ELF-1 (cell line): ENCODE results near the gene STXBP6.
"Not testable (repeated sequence)": the region's sequence is repeated elsewhere in the genome, so short reads cannot be mapped to it uniquely, and the experiment has no call there.

Experiments used
- DNase-seq: peaks from one replicate; pipeline ENCODE4 v3.0.0-alpha.2; 2016; ENCODE audit warnings: low read depth, low spot score

Gene STXBP6

DNA sequence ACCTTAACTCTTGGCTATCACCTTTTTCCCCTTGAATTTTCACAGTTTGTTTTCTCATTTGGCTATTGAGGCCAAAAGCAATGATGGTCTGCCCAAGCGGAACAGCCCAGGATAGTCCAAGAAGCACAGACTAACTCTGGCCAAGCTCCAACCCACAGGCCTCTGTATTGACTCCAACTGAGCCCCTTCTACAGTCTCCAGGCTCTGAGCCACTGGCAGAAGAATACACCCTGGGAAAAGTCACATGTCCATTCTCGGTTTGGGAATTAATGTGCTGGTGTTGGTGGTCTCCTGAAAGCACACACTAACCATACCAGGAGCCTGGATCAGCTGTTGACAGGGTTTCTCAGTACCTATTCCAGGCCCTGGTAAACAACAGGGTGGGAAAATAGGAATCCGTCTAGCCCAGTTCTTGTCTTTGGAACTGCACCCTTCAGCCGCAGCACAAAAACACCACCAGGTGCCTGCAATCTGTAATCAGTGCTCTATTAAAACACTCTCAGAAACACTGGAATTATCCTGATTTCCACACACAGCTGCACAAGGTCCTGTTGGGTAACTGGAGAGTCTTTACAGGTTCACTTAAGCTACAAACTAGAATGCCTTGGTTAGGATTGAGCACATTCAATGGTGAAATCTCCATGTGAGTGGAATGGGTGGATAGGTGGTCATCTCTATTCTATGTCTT lies 63.6 kb downstream of the STXBP6 start:
- no peak for DNase-seq

DNA sequence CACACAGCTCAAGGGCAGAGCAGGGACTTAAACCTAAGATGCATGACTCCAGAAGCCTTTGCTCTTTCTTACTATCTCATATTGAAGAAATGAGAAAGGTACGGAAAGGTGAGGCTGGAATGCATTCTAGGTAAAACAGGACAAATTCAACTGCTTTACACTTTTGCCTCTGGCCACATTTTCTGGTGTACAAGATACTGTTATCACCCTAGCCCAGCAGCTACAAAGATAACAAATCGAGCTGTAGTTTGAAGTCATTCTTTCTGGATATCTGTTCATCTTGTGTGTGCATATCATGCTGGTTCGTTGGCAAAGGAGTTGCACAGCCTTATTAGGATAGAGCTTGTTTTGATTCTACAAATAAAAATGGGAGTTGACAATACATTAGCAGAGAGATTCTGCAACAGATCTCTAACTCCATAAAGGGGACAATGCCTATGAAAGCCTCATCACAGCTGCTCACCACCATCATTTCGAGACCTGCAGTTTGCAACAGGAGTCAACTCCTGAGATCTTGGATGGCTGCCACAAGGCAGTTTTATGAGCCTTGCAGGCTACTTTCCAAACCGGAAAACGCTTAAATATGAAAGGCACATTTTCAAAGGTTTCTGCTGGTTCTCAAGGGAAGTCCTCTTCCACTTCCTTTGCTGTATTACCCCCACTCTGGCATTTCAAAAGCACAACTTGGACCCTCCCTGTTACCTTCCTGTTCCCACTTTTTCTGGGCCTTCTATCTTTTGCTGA lies 64.9 kb downstream of the STXBP6 start:
- DNase-seq: no peak

DNA sequence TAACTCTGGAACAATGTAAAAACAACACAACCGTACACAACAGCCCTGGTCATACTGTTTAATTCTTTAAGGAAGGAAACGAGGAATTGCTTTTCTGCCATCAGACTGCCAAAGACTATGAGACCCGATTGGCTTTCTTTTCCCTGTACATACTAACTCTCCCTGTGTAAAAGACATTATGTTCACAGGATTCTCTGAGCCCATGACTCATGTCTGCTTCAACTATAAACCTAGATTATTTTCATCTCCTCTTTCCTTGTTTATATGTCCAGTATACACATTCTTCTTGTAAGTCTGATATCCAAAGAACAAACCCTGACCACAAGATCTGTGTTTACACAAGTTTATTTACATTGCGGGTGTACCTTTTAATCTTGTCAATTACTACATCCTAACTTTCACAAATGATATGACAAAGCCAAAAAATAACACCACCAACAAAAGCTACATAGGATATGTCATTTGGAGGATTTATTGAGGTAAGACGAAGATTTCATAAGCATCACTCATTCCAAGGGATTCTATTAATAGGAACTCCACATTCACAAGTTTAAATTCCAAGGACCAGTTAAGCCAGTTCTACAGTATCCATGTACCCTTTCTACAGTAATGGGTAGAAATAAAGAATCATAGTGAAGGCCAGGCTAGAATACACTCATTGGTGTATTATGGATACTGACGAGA lies 67.3 kb downstream of the STXBP6 start:
- no peak for DNase-seq

DNA sequence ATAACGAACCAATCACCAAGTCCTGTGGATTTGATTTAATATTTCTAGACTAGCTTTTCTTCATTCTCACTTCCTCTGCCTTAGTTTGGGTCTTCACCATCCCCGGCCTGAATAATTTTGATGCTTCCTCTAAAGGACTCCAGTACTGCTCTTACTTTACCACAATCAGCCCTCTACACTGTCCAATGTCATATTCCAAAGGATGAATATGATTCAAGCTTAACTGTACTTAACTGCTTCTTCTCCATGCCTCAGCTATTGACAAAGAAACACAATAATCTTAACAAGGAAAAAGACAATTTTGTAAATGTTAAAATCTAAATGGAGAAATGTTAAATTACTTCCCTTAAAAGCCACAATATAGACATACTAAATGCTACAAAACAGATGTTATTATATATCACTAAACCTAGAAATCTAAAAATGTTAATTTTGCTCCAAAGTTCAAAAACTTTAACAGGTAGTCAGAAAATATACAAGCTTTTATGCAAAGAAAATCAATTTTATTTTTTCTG lies 70.2 kb downstream of the STXBP6 start:
- DNase-seq: no peak

DNA sequence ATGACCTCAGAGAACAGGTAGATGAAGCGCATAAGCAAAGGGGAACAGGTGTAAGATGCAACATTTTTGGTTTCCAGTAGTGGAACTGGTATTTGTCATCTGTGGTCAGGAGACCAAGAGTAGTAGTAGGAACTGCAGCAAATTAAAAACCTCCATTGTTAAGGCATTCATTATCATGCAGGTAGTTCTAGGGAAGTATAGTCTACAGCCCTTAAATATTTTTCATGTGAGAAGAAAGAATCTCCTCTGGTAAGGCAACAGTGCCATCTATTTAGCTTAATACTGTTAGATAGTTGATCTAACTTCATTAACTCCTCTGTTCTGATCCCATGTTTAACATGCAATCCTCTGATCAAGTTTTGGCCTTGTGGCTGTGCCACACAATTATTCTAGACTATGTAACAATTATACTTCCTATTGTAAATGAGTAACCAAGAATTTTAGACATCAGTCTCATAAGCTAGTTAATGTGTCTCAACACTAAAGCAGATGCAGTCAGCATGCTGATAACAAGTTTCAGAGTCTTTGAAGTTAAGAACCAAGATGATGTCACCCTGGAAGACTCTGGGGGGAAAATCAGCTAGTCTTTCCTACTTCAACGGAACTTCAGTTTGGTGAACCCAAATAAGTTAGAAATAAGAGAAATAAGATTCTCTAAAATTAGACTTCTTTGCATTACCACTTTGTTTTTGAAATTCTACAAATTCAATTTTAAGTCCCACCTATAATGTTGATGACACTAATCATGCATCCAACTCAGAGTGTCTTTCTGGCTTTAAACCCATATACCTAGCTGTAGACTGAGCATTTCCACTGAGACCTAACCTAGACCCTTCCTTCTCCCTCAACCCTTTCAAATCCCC lies 70.9 kb downstream of the STXBP6 start:
- DNase-seq: no peak

DNA sequence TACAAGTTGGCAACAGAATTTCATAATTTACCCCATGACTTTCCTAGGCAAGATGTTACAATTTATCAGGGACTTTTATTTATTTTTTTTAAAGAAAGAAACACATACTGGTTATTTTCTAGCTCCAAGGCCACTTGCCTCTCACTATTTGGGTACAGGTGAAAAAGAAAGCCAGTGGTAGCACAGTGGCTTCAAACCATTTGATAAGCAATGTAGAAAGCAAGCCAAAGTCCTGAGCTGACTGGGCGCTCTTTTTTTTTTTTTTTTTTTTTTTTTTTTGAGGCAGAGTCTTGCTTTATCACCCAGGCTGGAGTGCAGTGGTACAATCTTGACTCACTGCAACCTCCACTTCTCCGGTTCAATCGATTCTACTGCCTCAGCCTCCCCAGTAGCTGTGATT lies 73.3 kb downstream of the STXBP6 start:
- DNase-seq: no peak

DNA sequence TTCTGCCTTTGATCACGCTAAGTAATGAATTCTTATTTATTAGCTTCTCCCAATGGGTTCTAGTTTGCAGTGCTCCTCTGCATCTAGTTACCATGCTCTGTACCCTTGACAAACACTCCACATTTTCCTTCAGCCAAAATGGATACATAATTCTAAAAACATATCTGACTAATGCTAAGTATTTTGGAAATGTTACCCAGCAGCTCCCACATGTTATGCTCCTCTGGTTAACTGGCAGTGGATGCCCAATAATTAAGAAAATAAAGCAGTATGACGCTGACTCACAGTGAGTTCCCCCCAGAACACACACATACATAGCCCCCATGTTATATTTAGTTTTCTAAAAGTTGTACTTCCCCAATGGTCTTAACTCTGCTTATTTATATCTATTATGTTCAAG lies 74.6 kb downstream of the STXBP6 start:
- DNase-seq: no peak

DNA sequence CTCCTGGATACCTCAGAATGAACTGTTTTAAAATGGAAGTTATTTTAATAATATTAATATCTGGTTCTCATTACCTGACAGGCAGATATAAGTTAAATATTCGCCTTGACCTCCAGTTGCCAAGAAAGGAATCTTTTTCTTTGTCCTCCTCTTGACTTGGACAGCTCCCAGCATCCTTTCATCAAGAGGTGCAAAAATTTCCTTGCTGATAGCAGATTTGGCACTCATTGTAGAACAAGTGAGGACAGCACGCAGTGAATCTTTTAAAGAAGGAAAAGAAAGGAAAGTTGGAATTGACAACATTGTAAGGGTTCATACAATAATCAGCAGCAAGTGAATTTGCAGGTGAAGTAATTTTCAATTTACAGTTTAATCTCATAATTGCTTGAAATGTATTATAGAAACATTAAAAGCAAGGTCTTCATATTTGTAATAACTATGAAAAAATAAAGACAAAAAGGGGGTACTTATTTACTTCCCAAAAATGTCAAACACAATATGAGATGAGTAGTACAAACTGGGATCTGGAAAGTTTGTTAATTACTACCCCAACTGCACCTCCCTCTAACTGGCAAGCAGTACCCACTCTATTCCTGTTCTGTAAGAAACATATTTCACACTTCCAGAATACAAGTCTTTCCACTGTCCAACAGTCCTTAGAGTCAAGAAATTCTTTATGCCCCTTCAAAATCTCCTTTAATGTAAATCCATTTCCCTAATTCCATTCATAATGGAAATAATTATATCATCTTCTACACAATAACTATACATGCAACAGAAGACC lies 75.2 kb downstream of the STXBP6 start:
- DNase-seq: no peak

DNA sequence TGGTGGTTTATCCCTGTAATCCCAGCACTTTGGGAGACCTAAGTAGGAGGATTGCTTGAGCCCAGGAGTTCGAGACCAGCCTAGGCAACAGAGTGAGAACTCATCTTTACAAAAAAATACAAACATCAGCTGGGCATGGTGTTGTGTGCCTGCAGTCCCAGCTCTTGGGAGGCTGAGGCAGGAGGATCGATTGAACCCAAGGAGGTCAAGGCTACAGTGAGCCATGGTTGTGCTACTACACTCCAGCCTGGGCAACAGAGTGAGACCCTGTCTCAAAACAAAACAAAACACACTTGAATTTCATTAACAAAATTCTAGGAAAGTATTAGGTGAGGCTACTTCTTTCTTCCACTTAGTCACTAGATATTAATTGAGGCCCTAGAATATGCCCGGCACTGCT lies 77.1 kb downstream of the STXBP6 start:
- DNase-seq: no peak

DNA sequence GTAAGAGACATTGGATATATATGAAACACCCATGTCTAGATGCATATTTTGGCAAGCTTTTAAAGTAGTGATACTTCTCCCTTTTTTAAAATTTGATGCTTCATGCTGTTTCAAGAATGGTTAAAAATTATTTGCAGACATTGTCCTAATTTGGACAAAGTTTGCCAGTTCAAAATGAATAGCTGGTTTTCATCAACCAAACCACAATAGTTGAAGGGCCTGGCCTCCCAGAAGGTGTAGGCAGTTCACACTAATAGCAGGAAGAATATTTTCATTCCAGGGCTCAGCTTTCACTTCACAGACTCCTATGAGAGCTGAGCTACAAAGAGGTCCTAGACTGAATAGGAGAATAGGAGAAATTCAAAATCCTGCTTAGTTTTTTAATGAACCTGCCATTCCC lies 78.7 kb downstream of the STXBP6 start:
- DNase-seq: no peak

DNA sequence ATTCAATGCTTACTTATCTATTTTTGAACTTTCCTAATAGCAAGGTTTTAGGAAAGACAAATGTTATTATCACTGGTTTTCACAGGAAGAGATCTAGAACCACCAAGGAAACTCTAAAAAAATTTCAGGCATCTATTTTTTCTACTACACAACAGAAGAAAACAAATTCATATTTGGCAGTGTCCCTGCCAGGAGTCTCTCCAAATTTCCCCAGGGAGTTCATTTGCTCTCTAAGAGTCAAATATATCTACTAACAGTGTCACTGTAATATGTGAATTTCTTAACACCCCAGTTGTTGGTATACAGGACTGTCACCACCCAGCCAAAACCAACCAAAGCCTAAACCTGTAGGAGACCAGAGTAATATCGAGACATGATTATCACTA lies 83.4 kb downstream of the STXBP6 start:
- no peak for DNase-seq

DNA sequence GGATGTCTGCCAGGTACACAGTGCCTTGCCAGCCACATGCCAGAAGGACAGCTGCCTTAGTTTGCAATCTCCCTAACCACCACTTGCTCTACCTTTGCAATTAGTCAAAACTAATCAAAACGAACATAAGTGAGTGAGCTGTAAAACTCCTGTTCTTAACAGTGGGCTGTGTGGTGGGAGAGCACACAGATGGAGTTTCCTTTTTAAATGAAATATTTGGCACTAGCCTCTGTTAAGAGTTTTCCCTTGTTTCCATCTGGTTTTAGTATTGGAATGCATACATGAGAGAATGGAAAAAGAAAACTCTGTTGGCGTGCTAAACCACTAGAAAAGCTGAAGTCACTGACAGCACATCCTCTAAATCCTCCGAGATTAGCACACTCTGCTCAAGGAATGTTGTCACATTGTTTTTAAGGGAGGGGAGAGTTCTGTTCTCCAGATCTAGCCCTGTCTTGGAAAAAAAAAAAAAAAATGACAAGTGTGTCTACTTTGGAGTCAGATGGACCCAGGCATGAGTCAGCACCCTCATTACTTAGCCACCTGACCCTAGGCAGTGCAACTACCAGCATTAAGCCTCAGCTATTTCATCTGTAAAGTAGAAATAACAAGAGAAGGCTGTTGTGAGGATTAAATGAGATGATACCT lies 83.9 kb downstream of the STXBP6 start:
- peak; percentile 52 for DNase-seq

DNA sequence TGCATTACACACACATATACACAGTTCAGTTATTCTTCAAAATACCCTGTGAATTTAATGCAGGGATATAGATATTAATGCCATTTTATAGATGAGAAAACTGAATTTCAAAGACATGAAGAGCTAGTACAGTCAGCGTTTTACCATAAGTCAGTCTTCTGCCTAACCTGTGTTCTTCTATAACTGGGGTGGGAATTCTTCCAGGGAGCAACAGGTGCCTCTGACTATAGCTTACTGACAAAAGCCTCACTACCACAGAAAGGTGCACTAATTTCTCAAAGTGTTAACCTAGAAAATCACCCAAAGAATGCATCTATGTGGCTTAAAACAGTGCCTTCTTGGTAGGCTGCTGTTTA lies 84.4 kb downstream of the STXBP6 start:
- no peak for DNase-seq

DNA sequence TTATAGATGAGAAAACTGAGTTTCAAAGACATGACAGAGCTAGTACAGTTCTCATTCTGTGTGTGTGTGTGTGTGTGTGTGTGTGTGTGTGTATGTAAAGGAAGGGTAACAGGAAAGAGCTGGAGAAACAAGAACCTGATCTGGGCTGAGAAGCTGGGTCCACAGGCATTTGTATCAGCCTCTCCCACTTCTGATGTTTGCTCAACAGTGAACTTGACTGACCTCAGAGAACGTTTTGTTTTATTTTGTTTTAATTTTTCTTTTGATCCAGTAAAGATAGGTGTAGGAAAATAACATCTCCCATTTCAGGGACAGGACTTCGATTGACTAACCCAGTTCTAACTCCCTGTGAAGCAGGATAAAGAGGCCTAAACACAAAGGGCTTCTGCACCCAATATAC lies 85.4 kb downstream of the STXBP6 start:
- DNase-seq: no peak

DNA sequence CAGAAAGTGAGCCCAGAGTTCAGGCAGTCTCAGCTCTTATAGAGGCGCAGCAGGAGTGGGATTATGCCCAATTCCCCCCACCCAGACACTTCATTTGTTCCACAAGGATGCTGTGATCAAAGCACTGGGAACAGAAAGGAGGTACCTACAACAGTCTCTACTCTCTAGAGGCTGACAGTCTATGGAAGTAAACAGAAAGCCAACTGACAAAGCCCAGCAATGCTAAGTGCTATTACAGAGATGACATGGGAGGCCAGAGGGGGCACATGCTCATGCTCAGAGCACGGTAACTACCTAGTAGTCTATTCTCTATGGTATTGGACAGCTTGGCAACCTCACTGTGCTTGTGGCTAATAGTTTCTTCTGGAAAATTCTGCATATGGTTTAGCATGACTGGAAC lies 85.9 kb downstream of the STXBP6 start:
- no peak for DNase-seq

DNA sequence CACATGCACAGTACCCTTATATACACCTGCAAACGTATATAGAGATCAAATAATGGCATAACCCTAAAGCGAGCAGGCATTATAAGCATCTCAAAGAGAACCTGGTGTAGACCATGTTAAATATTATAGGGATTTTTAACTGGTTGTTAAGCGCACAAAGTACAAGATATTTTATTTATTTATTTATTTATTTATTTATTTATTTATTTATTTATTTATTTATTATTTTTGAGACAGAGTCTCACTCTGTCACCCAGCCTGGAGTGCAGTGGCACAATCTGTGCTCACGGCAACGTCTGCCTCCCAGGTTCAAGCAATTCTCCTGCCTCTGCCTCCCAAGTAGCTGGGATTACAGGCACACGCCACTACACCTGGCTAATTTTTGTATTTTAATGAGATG lies 87.8 kb downstream of the STXBP6 start:
- DNase-seq: not testable (repeated sequence)

DNA sequence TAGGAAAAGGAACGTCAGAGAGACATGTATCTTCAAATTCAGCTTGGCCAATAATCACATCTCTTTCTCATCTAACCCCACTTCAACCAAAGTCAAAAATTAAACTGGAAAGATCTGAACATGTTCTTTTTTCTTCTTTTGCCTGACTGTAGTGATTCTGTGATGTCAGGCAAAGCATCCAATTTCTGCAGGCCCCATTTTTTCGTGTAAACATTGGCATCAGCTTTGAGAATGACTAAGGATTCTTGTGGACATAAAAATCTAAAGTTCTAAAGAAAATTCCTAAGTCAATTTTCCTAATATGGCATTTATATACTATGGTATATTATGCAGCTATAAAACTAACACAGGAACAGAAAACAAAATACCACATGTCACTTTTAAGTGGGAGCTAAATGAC lies 89.1 kb downstream of the STXBP6 start:
- no peak for DNase-seq

DNA sequence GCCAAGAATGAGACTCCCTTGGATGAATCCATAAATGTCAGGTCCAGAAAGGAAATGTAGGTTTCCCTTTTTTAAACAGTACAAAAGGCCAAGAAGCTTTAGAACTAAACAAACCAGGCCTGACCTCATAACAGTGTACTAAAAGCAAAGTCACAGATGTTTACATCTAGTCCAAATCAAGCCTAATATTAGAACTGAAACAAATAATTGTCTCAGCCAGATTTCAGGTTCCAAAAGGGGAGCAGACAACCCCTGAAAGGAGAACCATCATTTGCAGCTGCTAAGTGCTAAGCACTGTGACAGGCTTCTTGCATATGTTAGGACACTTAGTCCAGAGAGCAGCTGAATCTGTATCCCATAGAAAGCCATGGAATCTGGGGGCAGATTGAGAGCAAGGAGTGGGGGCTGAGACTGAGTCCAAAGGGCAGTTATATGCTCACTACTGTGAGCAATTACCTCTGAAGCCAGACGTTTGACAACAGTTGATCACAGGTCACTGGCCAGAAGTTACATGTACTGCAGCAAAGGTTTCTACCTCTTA lies 90.1 kb downstream of the STXBP6 start:
- no peak for DNase-seq

DNA sequence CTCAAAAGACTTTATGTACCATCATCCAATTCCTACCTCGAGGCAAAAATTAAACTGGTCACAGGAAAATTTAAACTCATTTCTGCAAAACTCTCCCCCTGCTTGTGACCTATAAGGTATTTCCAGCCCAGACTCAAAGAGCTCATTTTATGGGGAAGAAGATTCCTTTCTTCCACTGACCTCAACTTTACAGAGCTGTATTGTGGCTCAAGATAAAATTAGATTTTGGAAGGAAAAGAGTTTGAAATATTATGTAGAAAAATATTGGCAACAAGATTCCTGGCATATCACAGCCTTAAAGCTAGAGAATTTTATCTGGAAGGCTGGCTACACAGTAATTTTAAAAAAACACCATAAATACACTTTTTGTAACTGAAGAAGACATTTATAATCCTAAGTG lies 91.7 kb downstream of the STXBP6 start:
- DNase-seq: no peak

DNA sequence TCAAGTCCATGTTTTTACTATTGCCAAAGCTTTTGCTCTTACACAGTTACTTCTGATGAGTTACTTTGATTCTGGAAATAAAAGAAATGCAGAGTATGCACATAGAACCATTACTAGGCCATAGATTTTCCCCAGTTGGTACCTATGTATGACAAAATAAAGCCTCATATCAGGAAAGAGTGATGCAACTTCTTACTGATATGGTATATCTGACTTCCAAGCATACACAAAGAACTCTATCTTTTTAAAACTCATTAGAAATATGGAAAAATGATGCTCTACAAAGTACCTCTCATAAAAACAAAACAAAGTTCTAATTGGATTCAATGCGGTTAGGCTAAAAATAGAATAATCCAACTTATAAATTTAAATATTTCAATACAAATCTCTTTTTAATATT lies 92.1 kb downstream of the STXBP6 start:
- no peak for DNase-seq
